HG02642 (cell line): ENCODE measurements around the gene RPL35A.
A peak's percentile ranks its signal among the peaks of the same experiment; 100 is the strongest.
"Not testable (repeated sequence)": the region's sequence is repeated elsewhere in the genome, so short reads cannot be mapped to it uniquely, and the experiment has no call there.

Source experiments
- ATAC-seq: cut with Tn5 transposase; IDR thresholded peaks from one replicate; pipeline ENCODE4 v1.9.1; 2021; ENCODE audit warnings: mild to moderate bottlenecking; ENCODE audit not compliant: unreplicated experiment, poor library complexity

Gene RPL35A

GRCh38 chr3:197949778-197950676 is at the start of gene RPL35A:
Gene RPL35A, plus strand, starts transcription at chr3:197950190. Its CDS starts 778 bp downstream, at chr3:197950968.
- peak; percentile 91 for ATAC-seq

- ATAC-seq = no peak
These were observed 48.4 kb upstream of the RPL35A start for GRCh38 chr3:197901626-197902025.

GRCh38 chr3:197906023-197906849 is 43.8 kb upstream of the RPL35A start:
- ATAC-seq = peak; percentile 82

- no peak for ATAC-seq
These were observed 43.2 kb upstream of the RPL35A start for GRCh38 chr3:197906850-197907187.

- no peak for ATAC-seq
These were observed 42.8 kb upstream of the RPL35A start for GRCh38 chr3:197907196-197907595.

- ATAC-seq = not testable (repeated sequence)
These were observed 41.4 kb upstream of the RPL35A start for GRCh38 chr3:197908550-197908949.

GRCh38 chr3:197908957-197909701 is 40.9 kb upstream of the RPL35A start:
- no peak for ATAC-seq

GRCh38 chr3:197912741-197913476 is 37.1 kb upstream of the RPL35A start:
- ATAC-seq = no peak

GRCh38 chr3:197913641-197914380 is 36.2 kb upstream of the RPL35A start:
- no peak for ATAC-seq

- not testable (repeated sequence) for ATAC-seq
These were observed 28.3 kb upstream of the RPL35A start for GRCh38 chr3:197921429-197922275.

GRCh38 chr3:197926418-197926817 is 23.6 kb upstream of the RPL35A start:
- no peak for ATAC-seq

GRCh38 chr3:197927578-197927977 is 22.4 kb upstream of the RPL35A start:
- ATAC-seq = not testable (repeated sequence)

- no peak for ATAC-seq
These were observed 13.1 kb upstream of the RPL35A start for GRCh38 chr3:197936819-197937384.

- ATAC-seq = no peak
These were observed 9.1 kb upstream of the RPL35A start for GRCh38 chr3:197940745-197941384.

- ATAC-seq = no peak
These were observed 6.9 kb upstream of the RPL35A start for GRCh38 chr3:197942956-197943556.

- no peak for ATAC-seq
These were observed 706 bp upstream of the RPL35A start for GRCh38 chr3:197949191-197949777.

GRCh38 chr3:197950677-197951061 is 679 bp downstream of the RPL35A start:
- no peak for ATAC-seq
